ENCODE results near the gene NRN1. TPM values are rescaled to one million over a fixed set of nuclear protein-coding genes. Genes with fewer than 3 reads are reported as not detected.

Gene NRN1
- total RNA-seq, 1 experiment from 2014 or later: 40.7 TPM

- DNase-seq (ENCODE audit: low read depth): peak; percentile 13
These were observed 3.7 kb downstream of the NRN1 start for GRCh38 chr6:6002848-6003620.

DNA sequence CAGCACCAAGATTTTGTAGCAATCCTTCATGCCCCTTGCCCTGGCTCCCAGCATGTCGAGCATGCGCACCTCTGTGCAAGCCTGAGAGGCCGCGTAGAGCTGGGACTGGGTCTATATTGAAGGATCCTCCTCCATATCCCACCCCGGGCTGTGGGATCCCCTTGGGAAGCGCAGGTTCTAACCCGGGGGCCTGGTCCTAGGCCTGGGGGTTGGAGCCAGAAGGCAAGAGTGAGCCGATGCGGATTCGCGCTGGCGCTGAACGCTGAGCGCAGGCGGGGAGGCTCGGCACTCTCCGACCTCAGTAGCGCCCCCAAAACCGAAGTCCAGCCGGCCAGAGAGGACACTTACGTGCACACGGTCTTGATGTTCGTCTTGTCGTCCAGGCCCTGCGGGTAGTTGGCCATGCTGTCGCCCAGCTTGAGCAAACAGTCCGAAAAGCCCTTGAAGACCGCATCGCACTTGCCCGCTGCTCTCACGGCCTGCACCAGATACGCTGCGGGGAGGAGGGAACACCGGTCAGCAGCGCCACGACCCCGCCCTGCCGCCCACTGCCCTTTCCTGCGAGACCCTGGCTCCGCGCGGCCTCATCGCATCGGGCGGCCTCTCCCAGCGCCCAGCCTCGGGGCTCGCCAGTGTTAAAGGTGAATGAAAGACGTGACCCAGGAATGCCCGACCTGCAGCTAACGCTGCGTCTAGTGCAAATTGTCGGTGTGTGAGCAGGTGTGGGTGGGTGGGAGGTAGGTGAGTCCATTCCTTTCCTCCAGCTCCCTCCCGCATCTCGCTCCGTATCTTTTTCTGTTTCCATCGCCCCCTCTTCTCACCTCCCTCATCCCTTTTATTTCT, 4.5 kb downstream of the NRN1 start:
- DNase-seq (ENCODE audit: low read depth): no peak

GRCh38 chr6:6001443-6001842, 5.3 kb downstream of the NRN1 start:
- DNase-seq (ENCODE audit: low read depth): no peak

GRCh38 chr6:5999688-6000608, 6.8 kb downstream of the NRN1 start:
- no peak for DNase-seq (ENCODE audit: low read depth)

DNA sequence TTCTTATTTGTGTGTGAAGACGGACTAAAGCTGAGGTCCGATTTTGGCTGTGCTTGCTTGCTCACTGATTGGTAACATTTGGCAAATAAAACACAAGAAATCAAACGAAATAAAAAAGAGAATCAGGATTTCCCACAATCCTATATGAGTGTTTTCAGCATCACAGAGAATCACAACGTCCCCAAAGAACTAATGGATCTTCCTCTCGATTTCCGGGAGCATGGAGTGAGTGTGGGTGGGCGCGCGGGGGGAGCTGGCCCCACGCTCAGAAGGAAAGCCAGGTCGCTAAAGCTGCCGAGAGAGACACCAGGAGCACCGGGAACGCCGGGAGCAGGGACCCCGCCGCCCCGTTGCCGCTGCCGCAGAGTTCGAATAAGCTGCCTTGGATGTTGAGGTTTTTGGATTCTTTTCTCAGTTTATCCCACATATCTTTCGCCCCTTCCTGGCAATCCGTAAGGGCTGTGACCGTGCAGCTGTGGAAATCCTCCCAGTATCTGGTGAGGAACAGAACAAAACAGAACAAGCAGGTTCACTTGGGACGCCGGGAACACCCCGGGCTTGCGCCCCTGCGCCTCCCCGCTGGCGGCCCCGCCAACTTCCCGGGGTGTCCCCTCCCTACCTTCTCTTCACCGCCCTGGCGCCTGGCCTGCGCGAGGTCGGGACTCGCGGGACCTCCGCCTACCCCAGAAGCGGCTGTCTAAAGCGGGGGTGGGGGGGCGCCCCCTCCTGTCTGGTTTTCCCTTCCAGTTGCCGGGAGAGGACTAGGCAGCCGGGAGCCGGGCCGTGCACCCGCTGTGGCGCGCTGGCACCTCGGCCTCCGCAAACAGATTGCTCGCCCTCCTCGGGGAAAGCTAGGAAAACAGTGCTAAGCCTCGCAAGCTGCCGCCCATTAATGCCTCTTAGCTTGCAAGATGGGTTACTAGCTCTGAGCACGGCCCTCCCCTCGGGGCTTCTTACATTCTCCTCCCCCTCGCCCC, 7.7 kb downstream of the NRN1 start:
- DNase-seq (ENCODE audit: low read depth): no peak

GRCh38 chr6:5998236-5998635, 8.5 kb downstream of the NRN1 start:
- DNase-seq (ENCODE audit: low read depth): no peak

DNA sequence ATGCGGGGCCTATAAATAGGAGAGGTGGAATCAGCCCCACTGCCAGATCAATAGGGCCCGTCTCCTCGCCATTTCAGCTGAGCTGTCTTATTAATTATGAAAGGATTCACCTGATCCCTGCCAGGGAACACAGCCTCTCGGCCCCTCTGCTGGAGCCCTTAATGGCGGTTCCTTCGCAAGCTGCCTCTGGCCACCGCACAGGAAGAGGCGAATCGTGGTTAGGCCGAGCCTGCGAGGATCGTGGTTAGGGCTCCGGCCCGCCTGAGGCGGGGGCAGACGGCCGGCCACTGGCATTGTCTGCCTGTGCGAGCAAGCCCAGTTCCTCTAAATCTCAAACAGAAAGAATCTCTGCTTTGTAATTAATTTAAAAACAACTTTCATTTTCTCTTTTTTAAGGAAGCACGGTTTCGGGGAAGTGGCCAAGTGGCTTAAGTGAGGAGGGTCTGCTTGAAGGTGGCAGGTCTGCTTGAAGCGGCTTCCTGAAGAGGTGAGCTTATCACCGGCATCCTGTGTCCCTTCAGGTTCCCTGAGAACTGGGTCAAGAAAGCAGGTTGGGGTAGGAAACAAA, 9.2 kb downstream of the NRN1 start:
- no peak for DNase-seq (ENCODE audit: low read depth)

- DNase-seq (ENCODE audit: low read depth): peak; percentile 58
These were observed 9.9 kb downstream of the NRN1 start for GRCh38 chr6:5996714-5997419.

- DNase-seq (ENCODE audit: low read depth): peak; percentile 84
These were observed 10.6 kb downstream of the NRN1 start for GRCh38 chr6:5995949-5996713.

DNA sequence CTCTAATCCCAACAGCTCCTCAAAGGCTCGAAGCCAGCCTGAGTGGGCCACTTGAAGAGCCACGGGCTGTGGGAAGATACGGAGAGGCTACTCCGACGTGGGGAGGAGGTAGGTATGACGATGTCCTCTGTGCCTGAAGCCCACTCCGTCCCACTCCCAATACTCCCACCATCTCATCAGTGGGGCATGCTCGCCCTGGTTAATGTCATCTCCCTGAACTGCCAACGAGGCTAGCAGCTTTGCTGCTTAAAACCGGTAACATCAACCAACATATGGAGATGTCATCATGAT, 11.1 kb downstream of the NRN1 start:
- DNase-seq (ENCODE audit: low read depth): no peak

DNA sequence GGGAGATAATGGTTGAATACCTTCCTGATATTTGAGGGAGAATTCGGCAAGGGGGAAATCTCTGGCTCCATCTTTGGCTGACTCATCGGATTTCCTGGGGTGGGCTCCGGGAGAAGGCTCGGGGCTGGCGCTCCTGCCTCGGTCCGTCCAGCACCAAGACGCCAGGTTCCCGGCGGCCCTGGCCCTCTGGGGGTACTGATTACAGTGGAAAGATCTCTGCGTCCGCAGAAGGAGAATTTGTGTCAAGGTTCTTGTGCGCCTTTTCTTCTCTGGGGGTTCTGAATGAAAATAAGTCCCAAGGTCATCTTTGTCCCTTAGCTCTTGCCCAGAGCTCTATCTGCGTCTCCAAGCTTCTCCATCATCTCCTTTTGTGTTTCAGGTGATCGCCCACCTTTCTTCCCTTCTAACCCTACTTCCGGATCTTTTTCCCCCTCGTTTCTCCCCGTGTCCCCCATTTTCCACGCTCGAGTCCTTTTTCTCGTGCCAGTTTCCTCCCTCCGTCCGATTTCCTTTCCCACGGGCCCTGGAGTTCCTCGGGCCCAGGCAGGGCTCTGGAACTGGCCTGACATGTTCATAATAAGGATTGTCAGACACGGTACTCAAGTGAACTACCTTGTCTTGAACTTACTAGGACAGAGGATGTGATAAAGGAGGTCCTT, 11.6 kb downstream of the NRN1 start:
- no peak for DNase-seq (ENCODE audit: low read depth)

DNA sequence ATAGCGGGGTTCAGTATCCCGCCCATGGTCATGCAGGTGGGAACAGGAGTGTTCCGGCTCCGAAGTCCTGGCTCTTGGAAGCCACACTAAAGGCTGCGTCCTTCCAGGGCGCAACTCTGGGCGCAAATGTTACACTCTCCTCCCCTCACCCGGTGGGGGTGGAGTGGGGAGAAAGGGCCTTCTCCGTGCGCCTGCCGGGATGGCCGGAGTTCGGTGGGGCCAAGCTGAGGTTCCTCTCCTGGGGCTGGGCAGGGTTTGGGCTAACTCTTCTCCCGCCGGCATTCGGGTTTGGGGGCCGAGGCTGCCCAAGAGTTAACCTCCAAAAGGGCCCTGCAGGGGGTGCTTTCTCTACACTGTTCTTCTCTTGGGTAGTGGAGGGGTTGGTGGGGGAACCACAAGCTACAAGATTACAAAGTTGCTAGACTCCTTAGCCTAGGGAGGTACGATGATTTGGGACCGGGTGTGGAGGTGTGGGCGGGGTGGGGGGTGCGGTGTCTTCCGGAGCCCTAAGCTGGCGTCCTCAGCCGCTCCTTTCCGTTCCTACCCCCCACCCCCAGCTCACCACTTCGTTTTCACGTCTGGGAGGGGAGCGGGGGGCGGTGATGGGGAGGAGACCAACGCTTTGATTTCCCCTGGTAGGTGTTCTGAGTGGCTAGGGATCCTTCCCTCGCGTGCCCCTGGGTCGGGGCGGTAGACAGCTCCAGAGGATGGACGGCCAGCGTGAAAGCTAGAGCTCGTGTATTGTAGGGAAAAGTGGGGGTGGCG, 12.3 kb downstream of the NRN1 start:
- no peak for DNase-seq (ENCODE audit: low read depth)

GRCh38 chr6:5992551-5993225, 14.0 kb downstream of the NRN1 start:
- no peak for DNase-seq (ENCODE audit: low read depth)

- DNase-seq (ENCODE audit: low read depth): no peak
These were observed 15.9 kb downstream of the NRN1 start for GRCh38 chr6:5990786-5991185.

GRCh38 chr6:5989141-5989723, 17.5 kb downstream of the NRN1 start:
- peak; percentile 86 for DNase-seq (ENCODE audit: low read depth)

- no peak for DNase-seq (ENCODE audit: low read depth)
These were observed 19.9 kb downstream of the NRN1 start for GRCh38 chr6:5986861-5987260.

All from LHCN-M2 (cell line).